Esophagus squamous epithelium (tissue), 5 donors: ENCODE measurements around the gene KRT27. TPM values are rescaled to one million over a fixed set of nuclear protein-coding genes. Genes with fewer than 3 reads are reported as not detected.

ENCODE experiments used
- DNase-seq: peaks from one replicate; lab custom pipeline; 2025; lab: John Stamatoyannopoulos, UW
- H3K27ac ChIP-seq, 4 donors: fragments of 200-600 bp; sonication (generic); one replicate each; pipeline ENCODE4 v1.5.1; 2016 to 2019; ENCODE audit warnings: mild to moderate bottlenecking in 1 of 4
- H3K27me3 ChIP-seq, 4 donors: fragments of 200-600 bp; sonication (generic); 1 replicate in 3 of 4; 2 replicates in 1 of 4; pipeline versions ENCODE4 v1.5.1 to v1.6.0; 2017 to 2021; ENCODE audit warnings: antibody characterized with exemption in 1 of 4
- H3K36me3 ChIP-seq, 3 donors: fragments of 200-600 bp; sonication (generic); one replicate each; pipeline ENCODE4 v1.5.1; 2016 to 2019
- H3K4me1 ChIP-seq, 3 donors: fragments of 200-600 bp; sonication (generic); one replicate each; pipeline ENCODE4 v1.5.1; 2017 to 2019
- H3K4me3 ChIP-seq, 4 donors: fragments of 200-600 bp; sonication (generic); 1 replicate in 3 of 4; 2 replicates in 1 of 4; pipeline ENCODE4 v1.5.1; 2016 to 2019; ENCODE audit warnings: mild to moderate bottlenecking in 2 of 4, moderate library complexity in 1 of 4
- H3K9me3 ChIP-seq, 3 donors: fragments of 200-600 bp; sonication (generic); one replicate each; pipeline ENCODE4 v1.5.1; 2016 to 2019
- CTCF ChIP-seq, 6 experiments: fragments of 450-650 bp in 4 of 6; fragments of 200-600 bp in 2 of 6; sonication (generic) in 2 of 6; IDR thresholded peaks; one replicate each; pipeline ENCODE4 v1.5.1; 2016 to 2019; ENCODE audit warnings: antibody characterized with exemption in 6 of 6, mild to moderate bottlenecking in 4 of 6, moderate library complexity in 4 of 6
- POLR2A ChIP-seq, 4 donors: fragments of 450-650 bp; IDR thresholded peaks; one replicate each; pipeline ENCODE4 v1.6.1; 2017; ENCODE audit warnings: antibody characterized with exemption in 4 of 4, mild to moderate bottlenecking in 4 of 4, moderate library complexity in 3 of 4
- WGBS, 2 donors: methylation state at CpG; one replicate each; pipeline ENCODE4 v1.1.5; 2018; 5-methylcytosine and 5-hydroxymethylcytosine counted together
- intact Hi-C: fragments of 100-400 bp; cut with DNase I; formaldehyde crosslinking; loops from one replicate; pipeline ENCODE4 v1.15.0; 2022
- total RNA-seq, 4 donors: library from RNA; depleted of rRNA; stranded (reverse); fragments of >200 nt; gene quantifications; one replicate each; pipeline ENCODE4 v1.1.0, GENCODE V29; 2016
- donor health status: DM: yes; HTN: yes; CAD: no.

The KRT27 gene
- total RNA-seq, 4 donors from 2014 or later: not detected

GRCh38 chr17:40820228-40820838, 38.0 kb upstream of the KRT27 start:
- DNase-seq: no peak
- peaks cover 0 to 21% (median 8%) of the 10 kb centered on the region in 3 donors for H3K4me1 ChIP-seq
- no peak overlapping the region for H3K4me3 ChIP-seq
- H3K36me3 ChIP-seq: peaks cover 0 to 19% (median 0%) of the 10 kb centered on the region in 3 donors
- peak overlapping the region in 2 of 4 donors; percentile 74 to 95 for H3K27ac ChIP-seq
- no peaks in the 10 kb centered on the region for H3K9me3 ChIP-seq
- intact Hi-C loops: no loop called here
- H3K27me3 ChIP-seq: no peaks in the 10 kb centered on the region
- 80 to 93% methylated on average over 4 to 9 of the region's 9 CpGs for WGBS, 2 donors
- TF ChIP-seq POLR2A (IDR thresholded peaks at IDR 0.05) (no peak), CTCF (IDR thresholded peaks at IDR 0.05) (no peak)

- intact Hi-C loops: no loop called here
- no peak for DNase-seq
Observed at GRCh38 chr17:40819528-40820125, 37.3 kb upstream of the KRT27 start.

GRCh38 chr17:40818733-40819527, 36.6 kb upstream of the KRT27 start:
- Histone ChIP-seq H3K9me3 (no peaks in the 10 kb centered on the region), H3K4me1 (peaks cover 0 to 21% (median 8%) of the 10 kb centered on the region in 3 donors), H3K36me3 (peaks cover 0 to 19% (median 0%) of the 10 kb centered on the region in 3 donors), H3K4me3 (peak overlapping the region; percentile 60 to 85 (median 72)), H3K27ac (peak overlapping the region; percentile 81 to 96 (median 93)), H3K27me3 (no peaks in the 10 kb centered on the region)
- TF ChIP-seq POLR2A (IDR thresholded peaks at IDR 0.05) (peak in 2 of 4 donors; percentile 50 to 64), CTCF (IDR thresholded peaks at IDR 0.05) (peak in 1 of 6 experiments; percentile 23)
- WGBS, 2 donors: 5 to 7% methylated on average over 10 to 19 of the region's 73 CpGs
- intact Hi-C loops: no loop called here
- DNase-seq: no peak

More at GRCh38 chr17:40819528-40820125, 37.3 kb upstream of the KRT27 start:
- peaks cover 0 to 19% (median 0%) of the 10 kb centered on the region in 3 donors for H3K36me3 ChIP-seq
- peaks cover 0 to 21% (median 8%) of the 10 kb centered on the region in 3 donors for H3K4me1 ChIP-seq
- H3K27me3 ChIP-seq: no peaks in the 10 kb centered on the region
- H3K4me3 ChIP-seq: peak overlapping the region; percentile 60 to 85 (median 72)
- TF ChIP-seq CTCF (IDR thresholded peaks at IDR 0.05) (no peak), POLR2A (IDR thresholded peaks at IDR 0.05) (no peak)
- H3K9me3 ChIP-seq: no peaks in the 10 kb centered on the region
- H3K27ac ChIP-seq: peak overlapping the region; percentile 74 to 96 (median 93)
- 40 to 54% methylated on average over 9 of the region's 9 CpGs for WGBS, 2 donors

GRCh38 chr17:40818343-40818732, 36.0 kb upstream of the KRT27 start:
- DNase-seq: no peak
- H3K4me1 ChIP-seq: peaks cover 0 to 21% (median 8%) of the 10 kb centered on the region in 3 donors
- H3K27me3 ChIP-seq: no peaks in the 10 kb centered on the region
- peaks cover 0 to 19% (median 0%) of the 10 kb centered on the region in 3 donors for H3K36me3 ChIP-seq
- WGBS, 2 donors: 8 to 12% methylated on average over 7 of the region's 7 CpGs
- peak overlapping the region; percentile 81 to 96 (median 93) for H3K27ac ChIP-seq
- intact Hi-C loops: no loop called here
- no peaks in the 10 kb centered on the region for H3K9me3 ChIP-seq
- peak overlapping the region; percentile 60 to 85 (median 72) for H3K4me3 ChIP-seq
- no peak for TF ChIP-seq POLR2A (IDR thresholded peaks at IDR 0.05)

- H3K4me1 ChIP-seq: peaks cover 0 to 21% (median 8%) of the 10 kb centered on the region in 3 donors
- TF ChIP-seq POLR2A (IDR thresholded peaks at IDR 0.05) (no peak), CTCF (IDR thresholded peaks at IDR 0.05) (no peak)
- H3K9me3 ChIP-seq: no peaks in the 10 kb centered on the region
- H3K4me3 ChIP-seq: no peak overlapping the region
- no peak for DNase-seq
- intact Hi-C loops: no loop called here
- peaks cover 0 to 11% (median 2%) of the 10 kb centered on the region in 4 donors for H3K27me3 ChIP-seq
- WGBS, 2 donors: 93 to 99% methylated on average over 4 of the region's 4 CpGs
- H3K27ac ChIP-seq: no peak overlapping the region
- H3K36me3 ChIP-seq: peaks cover 0 to 16% (median 0%) of the 10 kb centered on the region in 3 donors
Observed at GRCh38 chr17:40817103-40817682, 34.8 kb upstream of the KRT27 start.
